GM18951 (cell line): ENCODE measurements around the gene STK25.

ENCODE experiments used
- POLR2A ChIP-seq: IDR thresholded peaks from 4 replicates; pipeline ENCODE4 v1.6.1; 2011; ENCODE audit warnings: mild to moderate bottlenecking; ENCODE audit not compliant: insufficient read length, insufficient read depth; ENCODE audit errors: extremely low read depth
- in situ Hi-C: fragments of 300-500 bp; cut with MboI; formaldehyde crosslinking; loops from one replicate; pipeline ENCODE4 v1.12.0; 2022; ENCODE audit warnings: low sequenced_read_pairs, mixed read lengths, inconsistent platforms; ENCODE audit not compliant: unreplicated experiment

STK25 gene

DNA sequence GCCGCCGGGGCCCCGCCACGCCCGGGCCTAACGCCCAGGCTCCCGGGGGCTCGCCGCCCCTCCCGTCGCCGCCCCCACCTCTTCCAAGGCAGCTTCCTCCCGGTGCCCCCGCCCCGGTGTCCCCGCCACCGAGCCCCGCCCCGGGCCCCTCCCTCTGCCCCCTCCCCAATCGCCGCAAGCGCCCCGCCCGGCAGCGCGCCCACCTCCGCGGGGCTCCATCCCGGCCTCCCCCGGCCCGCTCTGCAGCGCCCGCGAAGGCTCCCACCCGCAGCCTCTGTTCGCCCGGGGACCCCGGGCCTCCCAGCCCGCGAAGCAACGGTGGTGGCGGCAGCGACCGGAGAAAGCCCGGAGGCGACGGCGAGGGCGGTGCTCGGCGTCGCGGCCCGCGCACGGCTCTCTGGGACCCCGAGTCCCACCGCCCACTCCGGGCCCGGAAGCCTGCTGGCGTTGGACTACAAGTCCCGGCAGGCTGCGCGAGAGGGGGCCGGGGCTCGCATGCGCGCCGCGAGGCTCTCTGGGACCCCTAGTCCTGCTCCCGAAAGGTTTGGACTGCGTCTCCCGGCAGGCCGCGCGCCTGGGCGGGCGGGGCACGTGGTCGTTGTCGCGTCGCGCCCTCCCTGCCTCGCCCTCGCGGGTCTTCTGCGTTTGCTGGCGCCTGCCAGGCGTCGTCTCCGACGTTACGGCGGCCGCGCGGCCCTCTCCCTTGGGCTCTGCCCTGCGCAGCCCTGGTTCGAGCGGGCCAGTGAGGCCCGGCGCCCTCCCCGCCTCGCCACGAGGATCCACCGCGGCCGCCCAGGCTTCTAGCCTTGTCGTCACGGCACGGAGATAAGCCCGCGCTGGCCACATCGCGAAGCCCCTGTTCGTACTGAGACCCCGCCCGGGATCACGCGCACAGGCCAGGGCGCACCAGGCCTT, at the start of gene STK25:
TSS of gene STK25 (minus strand) at position 345 of the 915 bp plus-strand sequence. CDS start 549 bp downstream, outside the sequence.
- in situ Hi-C loops: no loop called here
- TF ChIP-seq POLR2A: peak; percentile 75

DNA sequence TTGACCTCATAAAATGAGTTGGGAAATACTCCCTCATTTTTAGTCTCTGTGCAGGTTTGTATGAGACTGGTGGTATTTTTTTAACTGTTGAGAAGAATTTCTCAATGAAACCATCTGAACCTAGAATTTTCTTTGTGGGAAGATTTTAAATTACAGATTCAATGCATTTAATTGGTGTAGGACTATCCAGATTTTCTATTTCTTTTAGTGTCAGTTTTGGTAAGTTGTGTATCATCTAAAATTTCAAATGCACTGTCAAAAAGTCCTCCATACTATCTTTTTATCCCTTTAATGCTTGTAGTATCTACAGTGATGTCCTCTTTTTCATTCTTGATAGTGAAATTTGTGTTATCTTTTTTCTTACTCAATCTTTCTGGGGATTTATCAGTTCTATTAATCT, 48.4 kb upstream of the STK25 start:
- no peak for TF ChIP-seq POLR2A
- in situ Hi-C loops: no loop called here

DNA sequence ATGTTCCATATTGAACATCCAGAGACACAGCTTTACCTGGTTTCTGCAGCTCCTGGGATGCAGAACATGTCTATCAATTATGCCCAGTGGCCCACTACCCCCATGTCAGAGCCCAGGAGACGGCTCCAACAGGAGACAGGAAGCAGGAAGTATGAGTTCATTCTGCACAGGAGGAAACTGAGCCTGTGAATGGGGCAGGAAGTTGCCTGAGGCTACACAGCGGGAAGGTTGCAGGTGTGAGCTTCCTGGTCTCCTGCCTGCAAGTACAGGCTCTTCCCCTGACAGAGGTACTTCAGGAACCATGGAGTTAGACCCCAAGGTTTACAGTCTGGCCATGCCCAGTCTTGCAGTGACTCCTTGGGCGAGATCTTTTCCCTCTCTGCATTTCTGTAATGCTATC, 47.3 kb upstream of the STK25 start:
- in situ Hi-C loops: no loop called here
- no peak for TF ChIP-seq POLR2A

DNA sequence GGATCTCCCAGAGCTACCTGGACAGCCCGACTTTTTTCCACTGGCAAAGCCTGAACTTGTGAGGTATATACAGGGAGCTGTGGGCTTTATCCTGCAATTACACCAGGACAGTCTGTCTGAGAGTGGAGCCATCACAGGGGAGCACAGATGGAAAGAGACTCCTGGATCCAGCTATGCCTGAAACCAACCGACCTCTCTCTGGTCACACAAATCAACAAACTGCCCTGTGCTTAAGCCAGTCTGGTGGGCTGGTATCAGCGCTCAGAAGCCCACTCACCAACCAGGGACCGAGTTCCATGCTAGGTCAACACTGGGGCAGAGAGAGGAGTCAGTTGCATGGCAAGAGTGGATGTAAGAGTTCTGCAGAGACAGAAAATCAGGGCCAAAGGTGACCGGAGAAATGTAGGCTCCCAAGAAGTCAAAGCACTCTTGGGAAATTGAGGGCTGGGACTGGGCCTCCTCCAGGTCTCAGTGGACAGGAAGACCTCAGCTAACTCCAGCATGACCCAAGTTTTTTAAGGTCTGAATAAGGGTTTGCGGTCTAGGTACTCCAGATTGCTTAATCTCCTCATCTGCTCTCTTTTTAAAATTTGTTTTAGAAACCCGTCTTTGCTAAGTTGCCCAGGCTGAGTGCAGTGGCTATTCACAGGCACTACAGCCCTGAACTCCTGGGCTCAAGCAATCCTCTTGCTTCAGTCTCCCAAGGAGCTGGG, 46.4 kb upstream of the STK25 start:
- in situ Hi-C loops: no loop called here
- TF ChIP-seq POLR2A: no peak

DNA sequence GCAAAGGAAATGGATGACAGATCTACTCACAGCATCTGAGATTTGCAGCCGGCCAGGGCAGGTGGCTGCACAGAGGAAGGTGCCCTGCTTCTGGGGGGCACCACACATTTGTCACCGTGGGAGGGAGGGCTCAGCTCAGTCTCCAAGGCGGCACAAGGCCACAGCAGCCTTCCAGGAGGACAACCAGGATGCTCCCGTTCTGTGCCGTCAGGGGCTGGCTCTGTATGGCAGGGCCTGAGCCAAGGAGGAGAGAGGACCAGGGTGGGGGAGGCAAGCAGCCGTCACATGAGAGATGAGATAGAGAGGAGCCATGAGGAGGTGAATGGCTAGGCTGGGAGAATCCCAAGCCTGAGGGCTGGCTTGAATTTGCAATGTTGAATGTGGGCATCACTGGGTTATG, 45.6 kb upstream of the STK25 start:
- in situ Hi-C loops: no loop called here
- TF ChIP-seq POLR2A: no peak

- TF ChIP-seq POLR2A: no peak
- in situ Hi-C loops: no loop called here
Measured at GRCh38 chr2:241553512-241553830, 45.1 kb upstream of the STK25 start.

GRCh38 chr2:241551998-241552737, 43.8 kb upstream of the STK25 start:
- in situ Hi-C loops: no loop called here
- no peak for TF ChIP-seq POLR2A

DNA sequence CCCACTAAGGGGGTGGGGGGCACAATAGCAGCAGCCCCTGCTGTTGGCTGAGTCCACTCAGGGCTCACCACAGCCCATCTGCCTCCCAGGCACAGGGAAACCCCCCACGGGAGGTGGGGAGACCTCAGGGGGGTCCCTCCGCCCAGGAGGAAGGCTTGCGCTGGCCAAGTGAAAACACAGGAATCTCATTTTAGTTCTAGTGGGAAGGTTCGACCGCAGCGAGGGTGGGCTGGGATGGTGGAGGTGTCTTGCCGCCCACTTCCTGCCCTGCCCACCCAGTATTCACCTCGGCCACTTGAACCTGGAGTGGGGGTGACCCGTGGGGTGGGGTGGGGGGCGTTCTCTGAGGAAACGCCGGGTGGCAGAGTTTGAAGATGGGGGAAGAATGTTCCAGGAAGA, 43.2 kb upstream of the STK25 start:
- TF ChIP-seq POLR2A: no peak

DNA sequence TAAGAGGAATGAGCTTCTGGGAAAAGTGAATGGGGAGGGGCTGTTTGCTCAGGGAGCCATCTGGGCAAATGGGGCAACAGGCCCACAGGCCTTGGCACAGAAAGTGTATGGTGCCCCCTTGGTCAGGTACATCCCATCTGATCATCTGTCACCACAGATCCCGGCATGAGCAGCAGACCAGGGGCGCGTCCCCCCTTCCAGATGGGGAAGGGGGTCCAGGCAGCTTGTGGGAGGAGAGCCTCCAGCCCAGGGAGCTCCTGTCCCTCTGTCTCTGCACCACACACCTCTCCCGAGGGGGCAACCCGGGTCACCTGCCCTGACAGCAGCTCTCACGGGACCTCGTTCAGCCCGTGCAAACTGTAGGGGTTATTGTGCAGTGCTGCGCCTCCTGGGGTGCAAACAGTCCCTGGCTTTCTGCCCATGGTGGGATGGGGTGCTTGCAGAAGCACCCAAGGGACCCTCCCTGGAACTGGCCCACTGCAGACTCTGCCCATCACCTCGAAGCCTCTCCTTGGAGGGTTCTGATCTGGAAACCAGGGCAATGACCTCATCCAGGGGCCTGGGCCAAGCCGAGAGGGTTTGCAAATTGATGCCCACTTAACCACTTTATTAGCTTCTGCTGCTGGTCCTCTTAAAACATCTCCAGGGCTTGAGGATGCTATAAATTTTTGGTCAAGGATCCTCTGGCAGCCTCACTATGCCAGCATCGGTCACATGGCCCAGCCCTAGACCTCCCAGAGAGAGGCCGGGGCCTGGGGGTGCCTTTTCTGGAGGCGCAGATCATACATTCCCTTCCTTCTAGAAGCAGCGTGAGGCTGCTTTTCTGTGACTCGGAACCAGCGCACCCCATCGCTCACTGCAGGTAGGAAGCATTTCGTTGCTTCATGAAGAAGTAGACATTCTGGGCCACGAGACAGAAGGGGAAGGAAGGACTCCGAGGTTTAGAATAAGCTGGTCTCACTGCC, 42.5 kb upstream of the STK25 start:
- in situ Hi-C loops: no loop called here
- no peak for TF ChIP-seq POLR2A

More for the DNA sequence above, 43.2 kb upstream of the STK25 start:
- in situ Hi-C loops: no loop called here

GRCh38 chr2:241548451-241548835, 40.1 kb upstream of the STK25 start:
- in situ Hi-C loops: no loop called here
- no peak for TF ChIP-seq POLR2A

GRCh38 chr2:241547781-241548450, 39.5 kb upstream of the STK25 start:
- in situ Hi-C loops: no loop called here
- TF ChIP-seq POLR2A: no peak
